ENCODE results near the gene HDAC4. TPM values are rescaled to one million over a fixed set of nuclear protein-coding genes. Genes with fewer than 3 reads are reported as not detected.

HDAC4 gene
- total RNA-seq, 1 experiment from 2014 or later = 47.6 TPM

DNA sequence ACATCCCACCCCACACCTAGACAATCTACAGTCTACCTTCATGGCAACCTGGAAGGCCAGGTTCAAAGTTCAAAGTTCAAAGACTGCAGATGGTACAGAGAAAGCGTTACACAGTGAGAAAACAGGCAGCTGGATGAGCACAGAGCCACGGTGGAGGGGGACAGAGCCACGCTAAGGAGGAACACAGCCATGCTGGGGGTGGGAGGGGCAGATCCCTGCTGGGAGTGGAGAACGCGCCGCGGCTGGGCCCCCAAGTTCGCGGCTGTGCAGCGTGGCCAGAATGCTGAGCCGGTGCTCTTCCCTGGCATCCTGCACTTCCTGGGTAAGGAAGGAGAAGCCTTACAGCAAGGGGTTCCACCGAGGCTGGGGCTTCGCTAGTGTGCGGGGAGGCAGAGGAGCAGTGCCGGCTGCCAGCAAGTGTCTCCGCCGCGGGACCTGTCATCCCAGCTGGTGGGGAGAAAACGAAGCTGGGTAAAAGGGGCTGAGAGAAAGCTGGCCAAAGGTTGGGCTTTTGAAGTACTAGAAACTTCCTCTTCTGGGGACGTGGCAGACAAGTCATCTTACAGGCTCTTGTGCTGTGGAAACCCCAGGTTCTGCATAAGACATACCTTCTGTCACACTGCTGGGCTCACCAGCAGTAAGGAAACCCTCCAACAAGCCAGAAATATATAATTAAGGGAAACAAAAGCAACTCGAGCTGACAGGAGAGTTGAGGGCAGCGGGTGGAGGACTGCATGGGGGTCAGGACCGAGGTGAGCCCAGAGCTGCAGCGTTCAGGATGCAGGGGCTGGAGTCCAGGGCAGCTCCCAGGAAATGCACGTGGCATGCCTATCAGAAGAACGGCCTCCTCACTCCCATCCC, 115.5 kb downstream of the HDAC4 start:
- TF ChIP-seq, protein P1, sequence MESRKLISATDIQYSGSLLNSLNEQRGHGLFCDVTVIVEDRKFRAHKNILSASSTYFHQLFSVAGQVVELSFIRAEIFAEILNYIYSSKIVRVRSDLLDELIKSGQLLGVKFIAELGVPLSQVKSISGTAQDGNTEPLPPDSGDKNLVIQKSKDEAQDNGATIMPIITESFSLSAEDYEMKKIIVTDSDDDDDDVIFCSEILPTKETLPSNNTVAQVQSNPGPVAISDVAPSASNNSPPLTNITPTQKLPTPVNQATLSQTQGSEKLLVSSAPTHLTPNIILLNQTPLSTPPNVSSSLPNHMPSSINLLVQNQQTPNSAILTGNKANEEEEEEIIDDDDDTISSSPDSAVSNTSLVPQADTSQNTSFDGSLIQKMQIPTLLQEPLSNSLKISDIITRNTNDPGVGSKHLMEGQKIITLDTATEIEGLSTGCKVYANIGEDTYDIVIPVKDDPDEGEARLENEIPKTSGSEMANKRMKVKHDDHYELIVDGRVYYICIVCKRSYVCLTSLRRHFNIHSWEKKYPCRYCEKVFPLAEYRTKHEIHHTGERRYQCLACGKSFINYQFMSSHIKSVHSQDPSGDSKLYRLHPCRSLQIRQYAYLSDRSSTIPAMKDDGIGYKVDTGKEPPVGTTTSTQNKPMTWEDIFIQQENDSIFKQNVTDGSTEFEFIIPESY (IDR thresholded peaks at IDR 0.05; ENCODE audit: extremely low read depth, insufficient replicate concordance, low read length) = no peak
- TF ChIP-seq EGR1 (IDR thresholded peaks at IDR 0.05; ENCODE audit: low read depth) (no peak), SP1 (IDR thresholded peaks at IDR 0.05; ENCODE audit: low read depth) (no peak), SIN3A (IDR thresholded peaks at IDR 0.05; ENCODE audit: low read depth) (no peak), CBX3 (IDR thresholded peaks at IDR 0.05; ENCODE audit: low read depth) (no peak), CEBPB (IDR thresholded peaks at IDR 0.05; ENCODE audit: low read depth) (no peak), POLR2A (IDR thresholded peaks at IDR 0.05; ENCODE audit: borderline replicate concordance, extremely low read depth, insufficient read depth, insufficient read length) (no peak), RAD21 (IDR thresholded peaks at IDR 0.05; ENCODE audit: low read depth) (no peak), EZH2phosphoT487 (IDR thresholded peaks at IDR 0.05; ENCODE audit: borderline replicate concordance) (no peak)
- Histone ChIP-seq H3K4me1 (ENCODE audit: control insufficient read depth in 1 of 2, insufficient read depth in 2 of 2, low read length in 2 of 2) (peaks cover 4 to 46% of the 10 kb centered on the region in 2 experiments), H3K4me2 (ENCODE audit: low read length) (no peak overlapping the region), H3K27me3 (ENCODE audit: insufficient read depth, low read length) (no peaks in the 10 kb centered on the region), H3K79me2 (ENCODE audit: insufficient read depth, low read length) (peaks cover 24% of the 10 kb centered on the region; the same call in 1 of the 2 replicates), H3K9me2 (ENCODE audit: insufficient read depth) (no peaks in the 10 kb centered on the region), H2AFZ (ENCODE audit: low read depth, low read length, poor library complexity, severe bottlenecking) (no peak overlapping the region), H3K9ac (ENCODE audit: low read length) (no peak overlapping the region), H4K20me1 (ENCODE audit: insufficient read depth) (no peaks in the 10 kb centered on the region), H3K36me3 (ENCODE audit: control insufficient read depth in 1 of 2, insufficient read depth in 2 of 2, low read length in 2 of 2) (no peaks in the 10 kb centered on the region), H3K9me3 (ENCODE audit: control insufficient read depth in 1 of 2, insufficient read depth in 1 of 2, low read depth in 1 of 2, low read length in 2 of 2) (no peaks in the 10 kb centered on the region), H3K4me3 (replicated peaks in 1 of 2; ENCODE audit: low read depth in 1 of 2, low read length in 2 of 2) (no peak overlapping the region), H3K27ac (ENCODE audit: low read depth, low read length) (no peak overlapping the region)
- POLR2A ChIA-PET = no interaction called here
- DNase-seq (ENCODE audit: low read depth, low spot score) (no peak), ATAC-seq (no peak)
- intact Hi-C loops (cut with micrococcal nuclease) = no loop called here
- BruUV-seq (replicated peaks) = no TSS peak
- CTCF ChIA-PET = no interaction called here
- RAD21 ChIA-PET (ENCODE audit: low non-redundant PET in 1 of 2, low total read pairs in 2 of 2, uncharacterized antibody in 2 of 2, unreplicated experiment in 2 of 2) = no interaction called here
